Measurements from ENCODE around the gene SLC9A5.
A peak's percentile ranks its signal among the peaks of the same experiment; 100 is the strongest.

Gene SLC9A5

DNA sequence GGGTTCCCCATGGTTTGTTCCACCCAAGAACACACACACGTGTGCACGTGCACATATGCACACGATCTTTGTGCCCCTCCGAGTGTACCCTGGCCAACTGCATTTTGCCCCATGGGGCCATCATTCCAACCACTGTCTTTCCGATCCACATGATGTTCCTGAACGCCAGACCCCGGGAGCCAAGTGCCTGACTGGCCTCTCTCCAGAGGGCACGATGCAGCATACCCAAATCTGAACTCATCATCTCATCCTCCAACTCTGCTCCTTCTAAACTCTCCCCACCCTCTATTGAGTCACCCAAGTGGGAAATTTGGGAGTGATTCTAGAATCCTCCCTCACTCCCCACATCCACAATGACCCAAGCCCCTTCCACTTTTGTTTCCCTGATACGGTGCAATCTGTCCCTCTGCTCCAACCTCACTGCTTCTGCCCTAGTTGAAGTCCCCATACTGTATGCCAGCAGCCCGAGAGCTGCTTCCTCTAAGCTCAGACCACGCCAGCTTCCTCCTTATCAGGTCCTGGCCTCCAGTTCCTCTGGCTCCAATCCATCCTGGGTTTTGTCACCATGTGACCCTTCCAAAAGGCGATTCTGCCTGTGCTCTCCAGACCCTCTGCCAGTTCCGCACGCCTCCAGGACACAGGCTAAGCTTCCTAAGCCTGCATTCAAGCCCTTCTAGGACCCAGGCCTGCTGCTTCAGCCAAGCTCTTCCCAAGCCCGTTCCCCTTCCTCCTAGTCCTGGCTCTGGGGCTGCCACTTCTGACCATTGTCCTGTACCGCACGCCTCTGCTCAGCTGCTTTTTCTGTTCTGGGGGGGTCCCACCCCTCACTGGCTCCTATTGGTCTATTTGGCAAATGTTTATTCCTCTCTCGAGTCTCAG, 31.9 kb upstream of the SLC9A5 start:
- DNase-seq (ENCODE audit: low read depth in 1 of 2, low spot score in 1 of 2), result peak; percentile 55 to 64
- TF ChIP-seq POLR2AphosphoS5 (IDR thresholded peaks at IDR 0.05; ENCODE audit: low read depth) (no peak), SPI1 (IDR thresholded peaks at IDR 0.05; ENCODE audit: borderline replicate concordance, low read depth) (peak; percentile 42; the same call in 1 of the 2 replicates), GABPA (IDR thresholded peaks at IDR 0.05; ENCODE audit: low read depth) (no peak)
- TF ChIP-seq, protein P1, sequence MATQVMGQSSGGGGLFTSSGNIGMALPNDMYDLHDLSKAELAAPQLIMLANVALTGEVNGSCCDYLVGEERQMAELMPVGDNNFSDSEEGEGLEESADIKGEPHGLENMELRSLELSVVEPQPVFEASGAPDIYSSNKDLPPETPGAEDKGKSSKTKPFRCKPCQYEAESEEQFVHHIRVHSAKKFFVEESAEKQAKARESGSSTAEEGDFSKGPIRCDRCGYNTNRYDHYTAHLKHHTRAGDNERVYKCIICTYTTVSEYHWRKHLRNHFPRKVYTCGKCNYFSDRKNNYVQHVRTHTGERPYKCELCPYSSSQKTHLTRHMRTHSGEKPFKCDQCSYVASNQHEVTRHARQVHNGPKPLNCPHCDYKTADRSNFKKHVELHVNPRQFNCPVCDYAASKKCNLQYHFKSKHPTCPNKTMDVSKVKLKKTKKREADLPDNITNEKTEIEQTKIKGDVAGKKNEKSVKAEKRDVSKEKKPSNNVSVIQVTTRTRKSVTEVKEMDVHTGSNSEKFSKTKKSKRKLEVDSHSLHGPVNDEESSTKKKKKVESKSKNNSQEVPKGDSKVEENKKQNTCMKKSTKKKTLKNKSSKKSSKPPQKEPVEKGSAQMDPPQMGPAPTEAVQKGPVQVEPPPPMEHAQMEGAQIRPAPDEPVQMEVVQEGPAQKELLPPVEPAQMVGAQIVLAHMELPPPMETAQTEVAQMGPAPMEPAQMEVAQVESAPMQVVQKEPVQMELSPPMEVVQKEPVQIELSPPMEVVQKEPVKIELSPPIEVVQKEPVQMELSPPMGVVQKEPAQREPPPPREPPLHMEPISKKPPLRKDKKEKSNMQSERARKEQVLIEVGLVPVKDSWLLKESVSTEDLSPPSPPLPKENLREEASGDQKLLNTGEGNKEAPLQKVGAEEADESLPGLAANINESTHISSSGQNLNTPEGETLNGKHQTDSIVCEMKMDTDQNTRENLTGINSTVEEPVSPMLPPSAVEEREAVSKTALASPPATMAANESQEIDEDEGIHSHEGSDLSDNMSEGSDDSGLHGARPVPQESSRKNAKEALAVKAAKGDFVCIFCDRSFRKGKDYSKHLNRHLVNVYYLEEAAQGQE (IDR thresholded peaks at IDR 0.05; ENCODE audit: insufficient replicate concordance, low read depth), result no peak
- TF ChIP-seq, protein P2, sequence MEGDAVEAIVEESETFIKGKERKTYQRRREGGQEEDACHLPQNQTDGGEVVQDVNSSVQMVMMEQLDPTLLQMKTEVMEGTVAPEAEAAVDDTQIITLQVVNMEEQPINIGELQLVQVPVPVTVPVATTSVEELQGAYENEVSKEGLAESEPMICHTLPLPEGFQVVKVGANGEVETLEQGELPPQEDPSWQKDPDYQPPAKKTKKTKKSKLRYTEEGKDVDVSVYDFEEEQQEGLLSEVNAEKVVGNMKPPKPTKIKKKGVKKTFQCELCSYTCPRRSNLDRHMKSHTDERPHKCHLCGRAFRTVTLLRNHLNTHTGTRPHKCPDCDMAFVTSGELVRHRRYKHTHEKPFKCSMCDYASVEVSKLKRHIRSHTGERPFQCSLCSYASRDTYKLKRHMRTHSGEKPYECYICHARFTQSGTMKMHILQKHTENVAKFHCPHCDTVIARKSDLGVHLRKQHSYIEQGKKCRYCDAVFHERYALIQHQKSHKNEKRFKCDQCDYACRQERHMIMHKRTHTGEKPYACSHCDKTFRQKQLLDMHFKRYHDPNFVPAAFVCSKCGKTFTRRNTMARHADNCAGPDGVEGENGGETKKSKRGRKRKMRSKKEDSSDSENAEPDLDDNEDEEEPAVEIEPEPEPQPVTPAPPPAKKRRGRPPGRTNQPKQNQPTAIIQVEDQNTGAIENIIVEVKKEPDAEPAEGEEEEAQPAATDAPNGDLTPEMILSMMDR (IDR thresholded peaks at IDR 0.05; ENCODE audit: insufficient read depth, low read length), result no peak
- Histone ChIP-seq H3K27me3 (ENCODE audit: insufficient read depth, poor library complexity, severe bottlenecking) (no peaks in the 10 kb centered on the region), H3K4me3 (replicated peaks; ENCODE audit: insufficient read depth, low read length) (no peak overlapping the region), H3K27ac (replicated peaks) (no peak overlapping the region)

DNA sequence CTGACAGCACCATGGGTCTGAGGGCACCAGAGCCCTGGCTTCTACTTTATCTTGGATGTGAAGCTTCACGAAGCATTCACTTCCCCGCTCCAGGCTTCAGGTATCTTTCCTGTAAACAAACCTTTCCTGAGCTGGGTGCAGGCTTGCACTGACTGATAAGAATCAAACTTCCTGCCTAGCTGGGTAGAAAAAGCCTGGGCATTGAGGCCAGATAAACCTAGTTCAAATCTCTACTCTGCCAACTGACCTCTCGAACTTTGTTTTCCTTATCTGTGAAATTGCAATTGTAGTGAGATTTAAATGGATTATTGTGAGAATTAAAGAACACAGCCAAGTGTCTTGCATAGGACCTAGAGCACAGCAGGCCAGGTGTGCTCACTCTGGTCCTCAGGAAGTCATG, 24.8 kb upstream of the SLC9A5 start:
- Histone ChIP-seq H3K27me3 (ENCODE audit: insufficient read depth, poor library complexity, severe bottlenecking) (no peaks in the 10 kb centered on the region), H3K4me3 (replicated peaks; ENCODE audit: insufficient read depth, low read length) (no peak overlapping the region), H3K27ac (replicated peaks) (no peak overlapping the region)
- no peak for TF ChIP-seq SPI1 (IDR thresholded peaks at IDR 0.05; ENCODE audit: borderline replicate concordance, low read depth)
- DNase-seq (ENCODE audit: low read depth in 1 of 2, low spot score in 1 of 2), result no peak

DNA sequence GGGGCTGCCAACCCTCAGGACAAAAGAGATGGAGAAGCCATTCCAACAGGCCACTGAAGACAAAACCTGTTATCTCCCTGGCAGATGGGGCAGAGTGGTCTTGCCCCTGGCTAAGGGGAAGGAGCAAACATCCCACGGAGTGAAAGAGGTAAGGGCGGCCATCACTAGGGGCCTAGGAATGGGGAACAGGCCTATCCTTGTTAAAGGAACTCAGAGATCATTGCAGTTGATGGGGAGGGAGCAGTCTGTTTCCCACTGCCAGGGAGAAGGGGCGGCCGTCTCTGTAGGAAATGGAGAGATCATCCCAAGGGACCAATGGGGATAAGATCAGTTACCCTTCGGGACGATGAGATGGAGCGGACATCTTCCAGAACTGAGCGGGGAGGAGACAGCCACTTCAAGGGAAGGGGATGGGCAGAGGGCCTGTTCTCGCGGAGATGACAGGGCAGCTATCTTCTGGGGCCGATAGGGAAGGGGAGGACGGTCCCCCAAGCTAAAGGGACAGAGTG, 22.4 kb upstream of the SLC9A5 start:
- TF ChIP-seq GABPA (IDR thresholded peaks at IDR 0.05; ENCODE audit: low read depth) (no peak), SPI1 (IDR thresholded peaks at IDR 0.05; ENCODE audit: borderline replicate concordance, low read depth) (no peak)
- DNase-seq (ENCODE audit: low read depth in 1 of 2, low spot score in 1 of 2), result no peak
- peak overlapping the region; percentile 58 for H3K27ac ChIP-seq (replicated peaks)
- peak overlapping the region; percentile 100 for H3K4me3 ChIP-seq (replicated peaks; ENCODE audit: insufficient read depth, low read length)
- H3K27me3 ChIP-seq (ENCODE audit: insufficient read depth, poor library complexity, severe bottlenecking), result no peaks in the 10 kb centered on the region

DNA sequence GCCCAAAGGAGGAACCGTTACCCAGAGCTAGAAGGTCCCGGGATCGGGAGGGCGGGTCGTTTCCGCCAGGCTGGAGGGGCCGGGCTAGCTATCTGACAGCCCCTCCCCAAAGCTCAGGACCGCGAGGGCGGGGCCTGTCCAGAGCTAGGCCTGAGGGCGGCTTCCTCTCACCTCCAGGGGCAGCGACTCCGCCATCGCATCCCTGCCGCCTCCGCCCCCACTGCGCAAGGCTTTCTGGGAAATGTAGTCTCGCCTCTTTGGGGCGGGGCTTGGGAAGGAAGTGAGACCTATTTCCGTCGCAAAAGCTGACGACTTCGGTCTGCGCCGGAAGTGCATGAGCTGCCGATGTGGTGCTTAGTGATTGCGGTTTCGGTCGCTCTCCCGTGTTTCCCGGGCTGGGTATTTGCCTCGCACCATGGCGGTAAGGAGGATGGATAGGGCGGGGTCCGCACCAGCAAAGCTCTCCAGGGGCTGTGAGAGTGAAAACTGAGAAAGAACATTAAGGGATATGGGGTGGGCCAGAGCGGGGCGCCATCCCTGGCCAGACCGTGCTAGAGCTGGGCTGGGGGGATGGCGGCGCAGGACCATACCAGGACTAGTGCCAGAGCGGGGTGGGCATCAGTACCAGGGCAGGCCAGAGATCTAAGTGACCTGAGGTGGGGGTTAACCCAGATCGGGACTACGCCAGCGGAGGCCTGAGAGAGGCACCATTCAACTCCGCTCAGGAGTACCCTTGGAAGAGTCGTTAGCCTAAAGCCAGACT, 21.8 kb upstream of the SLC9A5 start, which contains the start of gene TMEM208:
Gene TMEM208, plus strand, starts transcription at position 327 of the 763 bp plus-strand sequence. Its CDS starts 89 bp downstream, at position 416.
- DNase-seq (ENCODE audit: low read depth in 1 of 2, low spot score in 1 of 2), result peak; percentile 98
- H3K4me3 ChIP-seq (replicated peaks; ENCODE audit: insufficient read depth, low read length), result peak within 1 kb of the TSS; percentile 100

More for the DNA sequence above, 21.8 kb upstream of the SLC9A5 start, which contains the start of gene TMEM208:
- Histone ChIP-seq H3K27ac (replicated peaks) (peak within 1 kb of the TSS; percentile 58), H3K27me3 (ENCODE audit: insufficient read depth, poor library complexity, severe bottlenecking) (no peaks in the 10 kb centered on the region)
- peak; percentile 80 for TF ChIP-seq SPI1 (IDR thresholded peaks at IDR 0.05; ENCODE audit: borderline replicate concordance, low read depth)
- TF ChIP-seq, protein P1 (IDR thresholded peaks at IDR 0.05; ENCODE audit: insufficient replicate concordance, low read depth), result peak; percentile 35
- TF ChIP-seq, protein P2 (IDR thresholded peaks at IDR 0.05; ENCODE audit: insufficient read depth, low read length), result no peak
- TF ChIP-seq POLR2AphosphoS5 (IDR thresholded peaks at IDR 0.05; ENCODE audit: low read depth), result peak; percentile 93
- TF ChIP-seq GABPA (IDR thresholded peaks at IDR 0.05; ENCODE audit: low read depth), result peak; percentile 100

All from HL-60 (cell line).